Smooth muscle cell (in vitro differentiated cells): ENCODE data around the gene PRDM7. TPM values are rescaled to one million over a fixed set of nuclear protein-coding genes. Genes with fewer than 3 reads are reported as not detected.
A peak's percentile ranks its signal among the peaks of the same experiment; 100 is the strongest.

Source experiments
- DNase-seq: peaks from one replicate; lab custom pipeline; 2025; ENCODE audit not compliant: unreplicated experiment; lab: John Stamatoyannopoulos, UW
- H2AFZ ChIP-seq: fragments of 200-600 bp; sonication (generic); 2 replicates; pipeline ENCODE4 v1.6.0; 2016; ENCODE audit warnings: antibody characterized with exemption, low read depth, mild to moderate bottlenecking
- H3F3A ChIP-seq: fragments of 200-600 bp; sonication (generic); 2 replicates; pipeline ENCODE4 v1.6.0; 2017; ENCODE audit warnings: antibody characterized with exemption, low read depth
- H3K27ac ChIP-seq: fragments of 200-600 bp; sonication (generic); 2 replicates; pipeline ENCODE4 v1.5.1; 2016; ENCODE audit warnings: low read depth, mild to moderate bottlenecking
- H3K27me3 ChIP-seq: fragments of 200-600 bp; sonication (generic); 2 replicates; pipeline ENCODE4 v1.6.1; 2016; ENCODE audit warnings: low read depth, mild to moderate bottlenecking
- H3K36me3 ChIP-seq: fragments of 200-600 bp; sonication (generic); 2 replicates; pipeline ENCODE4 v1.5.1; 2016; ENCODE audit warnings: low read depth
- H3K4me1 ChIP-seq: fragments of 200-600 bp; sonication (generic); 2 replicates; pipeline ENCODE4 v1.5.1; 2016; ENCODE audit warnings: low read depth
- H3K4me2 ChIP-seq: fragments of 200-600 bp; sonication (generic); 2 replicates; pipeline ENCODE4 v1.6.0; 2016; ENCODE audit warnings: mild to moderate bottlenecking
- H3K4me3 ChIP-seq: fragments of 200-600 bp; sonication (generic); 2 replicates; pipeline ENCODE4 v1.5.1; 2016; ENCODE audit warnings: mild to moderate bottlenecking
- H3K79me2 ChIP-seq: fragments of 200-600 bp; sonication (generic); 2 replicates; pipeline ENCODE4 v1.6.0; 2016; ENCODE audit warnings: low read depth, mild to moderate bottlenecking
- H3K9ac ChIP-seq: fragments of 200-600 bp; sonication (generic); 2 replicates; pipeline ENCODE4 v1.6.0; 2016; ENCODE audit warnings: low read depth
- H3K9me3 ChIP-seq: fragments of 200-600 bp; sonication (generic); replicated peaks from 2 replicates; pipeline ENCODE4 v1.5.1; 2016; ENCODE audit warnings: low read depth
- H4K20me1 ChIP-seq: fragments of 200-600 bp; sonication (generic); 2 replicates; pipeline ENCODE4 v1.6.0; 2016; ENCODE audit warnings: low read depth
- WGBS: methylation state at CpG from one replicate; pipeline ENCODE4 v1.1.7; 2016; ENCODE audit warnings: low lambda C conversion rate; 5-methylcytosine and 5-hydroxymethylcytosine counted together
- polyA plus RNA-seq: library from polyadenylated mRNA; unstranded; fragments of >200 nt; fragmentation: Nextera tagmentation; extraction: Ambion mirVana; gene quantifications from 2 replicates; pipeline ENCODE4 v1.2.1, GENCODE V29; 2016
- total RNA-seq: library from RNA; depleted of rRNA; stranded (reverse); fragments of >200 nt; gene quantifications from 2 replicates; pipeline ENCODE4 v1.2.3, GENCODE V29; 2014
- TF ChIP-seq, protein P1 (sequence below): fragments of 200-600 bp; sonication (generic); IDR thresholded peaks from 2 replicates; pipeline ENCODE4 v1.5.1; 2017; ENCODE audit warnings: borderline replicate concordance, mild to moderate bottlenecking, antibody characterized with exemption; ENCODE audit not compliant: insufficient read depth, poor library complexity, severe bottlenecking

The PRDM7 gene
- total and polyA plus RNA-seq, 2 experiments from 2014 or later, result not detected

DNA sequence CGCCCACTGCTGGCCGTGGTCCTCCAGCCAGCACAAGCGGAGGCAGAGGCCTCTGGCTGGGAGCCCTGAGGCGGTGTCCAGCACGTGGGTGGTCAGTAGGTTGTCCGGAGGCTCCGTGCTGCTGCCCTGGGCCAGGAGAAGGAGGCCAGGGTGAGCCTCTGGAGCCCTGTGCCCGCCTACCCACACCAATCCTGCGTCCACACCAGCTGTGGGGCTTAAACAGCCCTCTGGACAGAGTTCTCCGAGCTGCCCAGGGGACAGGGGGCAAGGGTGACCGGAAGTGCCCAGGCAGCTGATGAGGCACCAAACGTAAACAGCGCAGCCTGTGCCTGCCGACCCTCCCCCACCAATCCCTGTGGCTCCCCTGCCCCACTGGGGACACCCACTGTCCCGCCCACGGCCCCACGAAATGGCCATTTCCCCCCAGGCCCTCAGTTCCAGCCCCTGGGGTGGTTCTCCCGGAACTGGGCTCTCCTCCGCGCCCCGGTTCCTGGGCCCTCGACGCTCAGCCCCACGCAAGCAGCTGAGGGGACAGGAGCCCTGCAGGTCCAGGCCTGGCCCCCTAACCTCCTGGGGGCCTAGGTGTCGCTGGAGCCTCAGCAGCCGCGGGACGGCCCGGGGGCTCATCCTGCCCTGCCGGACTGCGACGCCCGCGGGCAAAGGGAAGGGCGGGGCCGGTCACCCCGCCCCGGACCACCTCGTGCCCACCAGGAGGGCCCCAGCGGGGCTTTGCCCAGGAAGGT, 30.0 kb downstream of the PRDM7 start:
- Histone ChIP-seq H4K20me1 (no peaks in the 10 kb centered on the region), H3K9ac (no peak overlapping the region), H3K4me3 (peak overlapping the region; percentile 39), H3K36me3 (no peaks in the 10 kb centered on the region), H3K9me3 (no peaks in the 10 kb centered on the region), H3K27me3 (no peaks in the 10 kb centered on the region), H2AFZ (peak overlapping the region; percentile 51), H3F3A (no peaks in the 10 kb centered on the region), H3K4me2 (peak overlapping the region; percentile 84), H3K79me2 (no peaks in the 10 kb centered on the region), H3K27ac (no peak overlapping the region), H3K4me1 (peaks cover 9% of the 10 kb centered on the region)
- TF ChIP-seq, protein P1, sequence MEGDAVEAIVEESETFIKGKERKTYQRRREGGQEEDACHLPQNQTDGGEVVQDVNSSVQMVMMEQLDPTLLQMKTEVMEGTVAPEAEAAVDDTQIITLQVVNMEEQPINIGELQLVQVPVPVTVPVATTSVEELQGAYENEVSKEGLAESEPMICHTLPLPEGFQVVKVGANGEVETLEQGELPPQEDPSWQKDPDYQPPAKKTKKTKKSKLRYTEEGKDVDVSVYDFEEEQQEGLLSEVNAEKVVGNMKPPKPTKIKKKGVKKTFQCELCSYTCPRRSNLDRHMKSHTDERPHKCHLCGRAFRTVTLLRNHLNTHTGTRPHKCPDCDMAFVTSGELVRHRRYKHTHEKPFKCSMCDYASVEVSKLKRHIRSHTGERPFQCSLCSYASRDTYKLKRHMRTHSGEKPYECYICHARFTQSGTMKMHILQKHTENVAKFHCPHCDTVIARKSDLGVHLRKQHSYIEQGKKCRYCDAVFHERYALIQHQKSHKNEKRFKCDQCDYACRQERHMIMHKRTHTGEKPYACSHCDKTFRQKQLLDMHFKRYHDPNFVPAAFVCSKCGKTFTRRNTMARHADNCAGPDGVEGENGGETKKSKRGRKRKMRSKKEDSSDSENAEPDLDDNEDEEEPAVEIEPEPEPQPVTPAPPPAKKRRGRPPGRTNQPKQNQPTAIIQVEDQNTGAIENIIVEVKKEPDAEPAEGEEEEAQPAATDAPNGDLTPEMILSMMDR, result no peak
- WGBS, result 10% methylated on average over 28 of the region's 40 CpGs
- no peak for DNase-seq

DNA sequence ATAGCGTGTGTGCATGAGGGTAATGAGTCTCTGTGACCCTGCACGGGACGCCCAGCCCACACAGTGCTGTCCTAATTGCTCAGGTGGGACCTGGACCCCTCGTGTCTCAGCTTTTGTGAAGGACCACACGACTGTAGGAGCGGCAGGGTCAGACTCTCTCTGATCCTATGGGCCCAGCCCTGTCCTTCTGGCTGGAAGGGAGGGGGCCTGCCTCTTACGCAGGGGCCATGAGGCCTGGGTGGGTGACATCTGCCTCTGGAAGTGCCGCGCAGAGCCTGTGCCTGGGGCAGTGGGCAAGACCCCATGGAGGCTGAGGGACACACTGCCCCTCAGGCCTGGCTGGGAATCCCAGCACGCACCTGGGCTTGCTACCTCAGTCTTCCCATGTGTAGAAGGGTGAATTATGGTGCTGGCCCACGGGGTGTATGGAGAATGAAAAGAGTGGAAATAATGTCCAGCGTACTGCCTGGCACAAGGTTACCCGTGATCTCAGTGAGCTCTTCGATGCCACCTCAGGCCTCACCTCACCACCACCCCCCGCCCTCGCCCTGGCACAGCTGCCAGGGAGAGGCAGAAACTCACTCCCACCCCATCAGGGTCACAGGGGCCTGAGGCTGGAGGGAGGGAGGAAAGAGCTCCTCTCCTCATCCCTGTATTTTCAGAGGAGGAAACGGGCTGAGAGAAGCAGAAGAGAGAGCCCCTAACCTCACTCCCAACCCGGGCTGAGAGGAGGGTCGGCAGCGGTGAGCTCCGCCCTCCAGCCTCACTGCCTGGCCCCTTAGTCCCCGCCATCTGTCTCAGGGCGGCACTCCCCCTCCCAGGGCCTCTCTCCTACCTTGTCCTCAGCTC, 30.8 kb downstream of the PRDM7 start:
- peaks cover 9% of the 10 kb centered on the region for H3K4me1 ChIP-seq
- 70% methylated on average over 22 of the region's 23 CpGs for WGBS
- H3F3A ChIP-seq, result no peaks in the 10 kb centered on the region
- peak overlapping the region; percentile 84 for H3K4me2 ChIP-seq
- no peak overlapping the region for H3K27ac ChIP-seq
- H3K9me3 ChIP-seq, result no peaks in the 10 kb centered on the region
- TF ChIP-seq, protein P1, result no peak
- H2AFZ ChIP-seq, result peak overlapping the region; percentile 51
- peak overlapping the region; percentile 39 for H3K4me3 ChIP-seq
- no peaks in the 10 kb centered on the region for H3K27me3 ChIP-seq
- no peaks in the 10 kb centered on the region for H3K79me2 ChIP-seq
- no peaks in the 10 kb centered on the region for H4K20me1 ChIP-seq
- no peak overlapping the region for H3K9ac ChIP-seq
- DNase-seq, result no peak
- H3K36me3 ChIP-seq, result no peaks in the 10 kb centered on the region

DNA sequence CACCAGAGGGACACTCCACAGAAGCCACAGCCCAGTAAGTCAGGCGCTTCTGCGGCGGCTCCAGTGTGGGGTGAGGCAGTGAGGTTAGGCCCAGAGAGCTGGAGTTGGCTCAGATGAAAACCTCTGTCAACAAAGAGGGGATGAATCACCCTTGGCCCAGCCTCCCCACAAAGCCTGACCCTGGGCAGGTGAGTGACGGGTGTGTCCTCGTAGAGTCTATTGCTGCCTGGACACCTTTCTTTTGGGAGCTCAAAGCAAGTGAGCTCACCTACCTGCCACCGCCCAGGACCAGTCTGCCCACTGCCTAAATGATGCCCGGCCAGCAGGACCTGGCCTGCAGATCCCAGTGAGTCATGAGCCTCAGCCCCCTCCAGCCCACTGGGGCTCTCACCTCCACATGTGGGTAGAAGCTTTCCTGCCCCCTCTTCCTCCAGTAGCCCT, 33.0 kb downstream of the PRDM7 start:
- Histone ChIP-seq H3K4me2 (no peak overlapping the region), H3K36me3 (no peaks in the 10 kb centered on the region), H3K4me3 (no peak overlapping the region), H3K27ac (no peak overlapping the region), H3F3A (no peaks in the 10 kb centered on the region), H3K27me3 (no peaks in the 10 kb centered on the region), H3K9me3 (no peaks in the 10 kb centered on the region), H3K4me1 (peaks cover 9% of the 10 kb centered on the region), H4K20me1 (no peaks in the 10 kb centered on the region), H3K9ac (no peak overlapping the region), H2AFZ (no peak overlapping the region), H3K79me2 (no peaks in the 10 kb centered on the region)
- TF ChIP-seq, protein P1, result no peak
- 84% methylated on average over 7 of the region's 7 CpGs for WGBS
- no peak for DNase-seq
